GM19468 (cell line): ENCODE data around the gene RTRAF.

Experiments
- ATAC-seq: cut with Tn5 transposase; IDR thresholded peaks from one replicate; pipeline ENCODE4 v1.9.1; 2021; ENCODE audit warnings: mild to moderate bottlenecking, moderate library complexity, moderate number of reproducible peaks; ENCODE audit not compliant: unreplicated experiment; ENCODE audit errors: extremely low read depth

RTRAF gene

DNA sequence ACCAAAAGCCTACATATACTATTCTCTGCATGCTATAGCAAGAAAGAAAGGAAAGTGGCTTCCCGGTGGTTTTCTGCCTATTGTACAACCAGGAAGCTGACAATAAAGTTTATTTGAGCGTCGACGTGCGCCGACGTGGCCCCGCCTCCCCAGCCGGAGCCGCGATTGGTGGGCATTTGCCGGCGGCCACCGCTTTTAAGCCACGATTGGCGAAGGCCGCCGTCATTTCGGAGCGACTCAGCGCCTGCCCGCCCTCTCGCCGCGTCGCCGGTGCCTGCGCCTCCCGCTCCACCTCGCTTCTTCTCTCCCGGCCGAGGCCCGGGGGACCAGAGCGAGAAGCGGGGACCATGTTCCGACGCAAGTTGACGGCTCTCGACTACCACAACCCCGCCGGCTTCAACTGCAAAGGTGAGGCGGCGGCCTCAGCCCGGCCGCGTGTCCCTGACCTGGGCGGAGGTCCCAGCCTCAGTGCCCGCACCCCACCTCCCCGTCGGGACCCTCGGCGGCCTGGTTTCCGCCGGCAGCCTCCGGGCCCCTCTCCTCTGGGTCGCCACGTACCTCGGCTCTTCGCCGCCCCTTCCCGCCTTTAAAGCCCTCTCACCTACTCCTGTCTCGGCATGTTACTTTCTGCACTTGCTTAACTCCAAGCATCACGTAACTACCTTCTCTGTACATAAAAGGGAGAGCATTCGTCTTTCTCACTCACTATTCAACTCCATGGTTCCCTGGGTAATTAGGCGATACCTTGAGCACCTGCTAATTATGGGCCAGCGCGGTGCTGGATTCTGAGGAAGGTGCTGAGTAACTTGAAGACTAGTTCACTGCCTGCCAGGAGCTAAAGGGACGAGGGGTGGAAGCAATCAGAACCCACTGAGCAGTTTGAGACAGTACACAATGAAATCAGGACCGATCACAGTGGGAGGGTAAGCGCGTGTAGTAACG lies at the start of gene RTRAF:
TSS of gene RTRAF (plus strand) at position 254 of the 942 bp plus-strand sequence. CDS start at position 348, 94 bp downstream.
- ATAC-seq, result peak; percentile 87

DNA sequence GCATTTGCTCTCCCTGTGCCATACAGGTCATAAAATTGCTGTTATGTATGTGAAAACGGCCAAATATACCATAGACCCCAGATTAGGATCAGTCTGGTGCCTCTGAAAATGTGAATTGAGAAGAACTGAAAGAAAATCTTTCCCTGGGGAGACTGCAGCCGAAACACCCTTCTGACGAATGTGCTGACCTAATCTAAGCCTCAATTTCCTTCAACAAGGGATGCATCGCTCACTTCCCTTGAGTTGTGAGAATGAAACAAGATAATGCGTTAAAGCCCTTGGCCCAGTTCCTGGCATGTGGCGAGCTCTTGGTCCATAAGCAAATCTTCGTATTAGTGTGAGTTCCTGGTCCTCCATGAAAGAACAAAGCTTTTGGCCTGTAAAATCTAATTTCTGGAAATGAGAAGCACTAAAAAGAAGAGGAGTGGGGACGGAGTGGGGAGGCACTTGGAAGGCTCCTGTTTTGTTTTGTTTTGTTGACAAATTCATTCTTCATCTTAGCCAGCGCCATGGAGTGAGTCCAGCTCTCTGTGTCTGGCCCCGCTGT lies 49.5 kb upstream of the RTRAF start:
- no peak for ATAC-seq

DNA sequence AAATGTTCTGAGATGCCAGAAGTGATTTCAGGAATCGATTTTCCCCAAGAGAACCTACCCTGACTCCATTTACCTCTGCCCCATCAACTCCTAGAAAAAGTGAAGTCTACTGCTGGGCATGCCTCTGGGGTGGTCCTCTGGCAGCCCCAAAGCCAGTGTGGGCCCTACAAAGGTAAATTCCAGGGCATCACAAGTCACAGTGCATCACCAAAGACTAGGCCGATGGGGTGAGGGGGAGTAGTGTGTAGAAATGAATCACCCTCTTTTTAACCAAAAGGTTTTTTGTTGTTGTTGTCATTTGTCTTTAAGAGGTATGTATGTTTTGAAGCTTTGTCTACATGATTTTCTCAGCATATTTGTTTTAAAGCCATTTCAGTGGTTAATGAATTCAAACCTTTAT lies 46.4 kb upstream of the RTRAF start:
- ATAC-seq, result no peak

DNA sequence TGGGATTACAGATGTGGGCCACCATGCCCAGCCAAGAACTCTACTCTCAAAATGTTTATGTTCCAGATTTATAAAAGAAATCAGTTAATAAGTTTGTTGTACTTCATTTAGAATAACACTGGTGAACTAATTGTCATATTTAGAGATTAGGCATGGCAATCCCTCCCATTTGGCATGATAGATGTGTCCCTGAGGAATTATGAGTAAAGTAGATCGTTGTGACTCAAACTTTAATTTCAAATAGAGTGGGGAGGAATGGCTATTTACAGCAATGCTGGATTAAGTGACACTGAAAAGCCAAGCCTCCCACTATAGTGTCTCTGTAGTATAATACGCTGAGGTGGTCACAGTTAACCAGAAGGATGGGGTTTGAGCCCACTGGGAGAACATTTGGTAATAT lies 39.3 kb upstream of the RTRAF start:
- no peak for ATAC-seq

DNA sequence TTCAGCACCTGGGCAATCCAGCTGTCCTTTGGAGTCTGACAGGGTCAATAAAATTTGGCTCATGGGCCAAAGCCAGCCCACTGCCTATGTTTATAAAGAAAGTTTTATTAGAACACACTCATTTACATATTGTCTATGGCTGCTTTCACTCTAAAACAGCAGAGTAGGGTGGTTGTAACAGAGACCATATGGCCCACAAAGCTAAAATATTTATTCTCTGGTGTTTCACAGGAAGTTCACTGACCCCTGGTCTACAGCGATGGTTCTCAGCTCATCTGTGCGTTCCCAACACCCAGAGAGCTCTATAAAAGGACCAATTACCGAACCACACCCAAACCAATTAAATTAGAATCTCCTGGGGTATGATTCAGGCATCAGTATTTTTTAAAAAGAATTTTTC lies 37.7 kb upstream of the RTRAF start:
- ATAC-seq, result no peak

DNA sequence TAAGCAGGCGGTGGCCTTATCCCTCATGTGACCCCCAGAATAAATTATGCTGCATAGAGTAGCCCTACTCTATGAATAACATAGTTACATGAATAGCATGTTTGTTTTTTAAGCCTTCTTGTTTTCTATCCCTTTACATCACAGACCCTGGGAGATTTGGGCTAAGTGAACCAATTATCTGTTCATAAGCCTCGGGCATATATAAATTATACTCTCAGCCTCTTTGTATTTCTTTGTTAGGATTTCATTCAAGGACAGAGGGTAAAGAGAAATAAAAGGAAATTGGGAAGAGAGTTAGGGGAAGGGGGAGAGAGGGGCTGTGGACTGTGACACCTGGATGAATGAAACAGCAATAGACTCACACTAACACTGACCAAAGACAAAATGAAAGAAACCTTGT lies 35.3 kb upstream of the RTRAF start:
- ATAC-seq, result no peak

DNA sequence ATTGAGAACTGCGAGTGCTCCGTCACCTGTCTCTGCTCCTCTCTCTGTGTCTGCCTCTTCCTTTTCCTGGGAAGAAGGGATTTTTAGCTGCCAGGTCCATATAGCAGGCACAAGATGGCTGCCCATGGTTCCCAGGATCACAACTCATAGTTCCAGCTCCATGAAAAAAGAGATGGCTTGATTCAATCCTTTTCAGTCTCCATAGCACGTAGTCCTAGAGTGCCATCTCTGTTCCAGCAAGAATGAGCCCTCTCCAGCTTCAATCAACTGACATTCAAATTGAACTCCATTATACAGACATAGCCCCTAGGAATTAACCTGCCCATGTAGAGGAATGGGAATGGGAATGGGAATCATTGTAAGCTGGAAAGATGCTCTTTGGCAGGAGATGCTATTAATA lies 34.7 kb upstream of the RTRAF start:
- no peak for ATAC-seq

DNA sequence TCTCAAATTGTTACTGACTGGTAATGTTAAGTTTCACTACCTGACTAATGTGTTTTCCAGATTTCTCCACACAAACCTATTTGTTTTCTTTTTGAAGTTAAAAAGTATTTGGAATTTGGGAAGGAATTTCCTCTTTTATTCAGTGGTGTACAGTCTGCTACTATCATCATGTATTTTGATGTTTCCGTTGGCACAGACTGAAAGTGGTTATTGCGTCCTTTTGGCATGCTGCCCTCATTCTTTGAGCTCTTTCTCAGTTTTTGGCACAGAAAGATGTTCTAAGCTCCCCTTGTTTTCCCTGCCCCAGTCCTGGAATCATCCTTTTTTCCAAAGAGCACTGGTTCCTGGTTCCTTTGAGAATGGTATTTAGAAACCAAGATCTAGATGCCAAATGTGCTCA lies 31.4 kb upstream of the RTRAF start:
- ATAC-seq, result no peak

DNA sequence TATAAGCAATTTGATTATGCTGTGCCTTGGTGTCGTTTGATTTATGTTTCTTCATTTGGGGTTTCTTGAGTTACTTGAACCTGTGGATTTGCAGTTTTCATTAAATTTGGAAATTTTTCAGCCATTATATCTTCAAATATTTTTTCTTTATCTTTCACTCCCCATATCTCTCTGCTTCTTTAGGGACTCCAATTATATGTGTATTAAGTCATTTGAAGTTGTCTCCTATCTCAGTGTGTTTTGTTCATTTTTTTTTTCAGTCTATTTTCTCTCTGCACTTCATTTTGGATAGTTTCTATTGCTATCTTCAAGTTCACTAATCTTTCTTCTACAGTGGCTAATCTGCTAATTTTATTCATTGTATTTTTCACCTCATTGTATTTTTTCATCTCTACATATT lies 29.4 kb upstream of the RTRAF start:
- ATAC-seq, result no peak

DNA sequence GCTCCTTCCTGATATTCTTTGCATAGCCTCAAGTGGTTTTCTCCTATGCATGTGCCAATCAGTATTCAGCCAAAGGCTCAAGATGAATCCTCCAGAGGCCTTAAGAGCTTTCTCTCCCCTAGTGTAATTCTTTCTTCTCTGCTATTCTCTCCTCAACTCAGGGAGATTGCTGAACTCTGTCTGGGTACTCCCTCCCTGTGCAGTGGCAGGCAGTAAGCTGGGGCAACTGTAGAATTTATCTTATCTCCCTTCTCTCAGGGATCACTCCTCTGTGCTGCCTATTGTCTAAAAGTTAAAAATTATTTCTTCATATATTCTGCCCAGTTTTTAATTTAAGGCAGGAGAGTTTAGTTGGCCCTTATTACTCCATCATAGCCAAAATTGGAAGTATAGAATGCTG lies 28.5 kb upstream of the RTRAF start:
- ATAC-seq, result no peak

DNA sequence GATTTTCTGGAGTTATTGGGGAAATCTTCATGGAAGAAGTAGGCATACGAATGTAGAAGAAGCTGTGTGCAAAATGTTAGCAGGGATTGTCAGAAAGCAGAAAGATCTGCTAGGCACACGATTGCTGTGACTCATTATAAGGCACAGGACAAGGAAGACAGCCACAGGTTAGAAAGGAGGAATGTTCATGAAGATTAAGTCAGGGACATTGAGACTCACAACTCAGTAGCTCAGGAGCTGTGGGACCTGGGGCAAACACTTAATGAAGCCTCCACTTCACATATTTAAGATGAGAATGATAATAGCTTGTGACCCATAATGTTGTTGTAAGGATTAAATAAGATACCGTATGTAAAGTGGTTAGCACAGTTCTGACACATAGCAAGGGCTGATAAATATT lies 26.6 kb upstream of the RTRAF start:
- ATAC-seq, result no peak

DNA sequence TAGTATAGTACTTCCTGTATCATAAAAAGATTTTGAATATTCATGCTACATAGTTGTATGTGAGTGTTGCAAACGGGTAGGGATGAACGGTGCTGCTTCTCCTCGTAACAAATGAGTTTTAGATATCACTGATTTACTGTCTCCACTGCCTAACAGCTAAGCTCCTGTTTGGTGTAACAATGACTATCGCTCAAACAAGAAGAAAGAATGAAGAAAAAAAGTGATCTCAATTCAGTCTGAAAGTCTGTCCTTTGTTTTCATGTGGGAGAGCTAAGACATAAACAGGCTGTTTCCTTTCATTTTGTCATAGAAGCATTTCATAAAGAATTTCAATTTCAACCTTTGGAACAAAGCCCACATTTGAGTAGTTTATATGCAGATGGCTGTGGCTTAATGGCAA lies 26.1 kb upstream of the RTRAF start:
- no peak for ATAC-seq

DNA sequence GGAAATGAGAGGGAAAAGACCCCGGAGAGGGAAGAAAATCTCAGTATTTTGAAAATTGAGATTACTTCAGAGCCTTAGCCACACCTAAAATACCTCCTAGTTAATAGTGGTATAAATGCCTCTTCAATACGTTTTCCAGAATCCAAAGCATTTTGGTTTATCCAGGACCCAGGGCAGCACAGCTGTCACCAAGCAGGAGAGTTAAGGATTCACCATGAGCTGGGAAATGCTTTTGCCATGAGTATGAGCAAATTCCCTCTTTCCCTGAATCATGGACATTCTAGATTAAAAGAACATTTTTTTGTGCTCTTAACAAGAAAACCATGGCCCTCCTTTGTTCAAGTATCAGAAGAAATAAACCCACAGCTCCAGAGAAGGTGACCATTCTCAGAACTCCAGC lies 21.8 kb upstream of the RTRAF start:
- no peak for ATAC-seq

DNA sequence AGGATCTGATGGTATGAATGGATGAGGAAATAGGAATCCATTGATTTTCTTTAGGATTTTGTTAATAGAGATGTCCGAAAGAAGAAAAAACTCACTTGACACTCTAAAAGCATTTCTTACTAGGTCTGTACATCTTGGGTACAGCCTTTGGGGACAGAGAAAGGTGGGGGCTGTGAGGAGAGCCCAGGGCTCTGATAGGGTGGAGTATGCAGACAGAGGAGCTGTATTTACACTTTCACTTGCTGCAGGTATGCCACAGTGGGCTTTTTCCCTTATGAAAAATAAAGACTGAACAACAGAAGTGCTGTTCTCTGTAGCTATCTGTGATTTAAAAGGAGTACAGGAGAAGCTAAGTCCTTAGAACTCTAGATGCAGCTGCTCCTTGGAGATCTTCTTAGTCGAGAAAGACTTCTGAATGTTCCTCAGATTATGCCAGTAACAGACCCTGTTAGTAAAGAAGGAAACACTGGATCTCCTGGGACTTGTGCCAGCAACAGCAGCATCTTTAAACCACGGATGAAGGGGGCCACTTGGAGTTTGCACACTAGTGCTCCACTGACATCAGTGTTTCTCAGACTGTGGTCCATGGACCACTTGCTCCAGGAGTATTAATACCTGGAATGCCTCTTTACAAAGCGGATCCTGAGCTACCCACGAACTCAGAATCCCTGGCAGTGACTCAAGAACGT lies 19.4 kb upstream of the RTRAF start:
- no peak for ATAC-seq

DNA sequence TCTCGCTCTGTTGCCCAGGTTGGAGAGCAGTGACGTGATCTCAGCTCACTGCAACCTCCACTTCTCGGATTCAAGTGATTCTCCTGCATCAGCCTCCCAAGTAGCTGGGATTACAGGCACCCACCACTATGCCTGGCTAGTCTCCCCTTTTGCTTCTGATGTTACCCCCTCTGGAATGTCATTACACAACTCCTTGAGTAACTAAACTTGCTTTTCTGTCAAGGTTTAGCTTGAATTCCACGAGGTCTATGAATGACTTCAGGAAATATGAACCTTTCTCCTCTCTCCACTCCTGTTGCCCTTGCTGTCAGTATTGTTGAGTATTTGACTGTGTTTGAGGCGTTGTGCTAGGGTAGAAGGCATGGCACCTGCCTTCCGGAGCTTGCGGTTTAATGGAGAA lies 16.8 kb upstream of the RTRAF start:
- ATAC-seq, result no peak

DNA sequence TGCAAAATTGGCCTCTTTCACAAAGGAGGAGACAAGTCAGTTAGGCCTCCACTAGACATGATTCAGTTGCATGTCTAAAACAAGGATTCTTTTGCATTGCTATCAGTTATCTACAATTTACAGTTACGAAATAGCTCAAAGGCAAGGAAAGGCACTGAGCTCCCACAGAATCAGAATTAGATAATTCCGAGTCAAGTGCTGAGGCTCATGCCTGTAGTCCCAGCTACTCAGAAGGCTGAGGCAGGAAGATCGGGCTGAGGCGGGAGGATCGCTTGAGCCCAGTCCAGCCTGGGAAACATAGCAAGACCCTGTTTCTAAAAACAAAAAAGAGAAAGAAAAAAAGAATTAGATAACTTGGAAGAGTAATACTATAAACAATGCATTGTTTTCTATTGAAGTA lies 12.3 kb upstream of the RTRAF start:
- no peak for ATAC-seq

DNA sequence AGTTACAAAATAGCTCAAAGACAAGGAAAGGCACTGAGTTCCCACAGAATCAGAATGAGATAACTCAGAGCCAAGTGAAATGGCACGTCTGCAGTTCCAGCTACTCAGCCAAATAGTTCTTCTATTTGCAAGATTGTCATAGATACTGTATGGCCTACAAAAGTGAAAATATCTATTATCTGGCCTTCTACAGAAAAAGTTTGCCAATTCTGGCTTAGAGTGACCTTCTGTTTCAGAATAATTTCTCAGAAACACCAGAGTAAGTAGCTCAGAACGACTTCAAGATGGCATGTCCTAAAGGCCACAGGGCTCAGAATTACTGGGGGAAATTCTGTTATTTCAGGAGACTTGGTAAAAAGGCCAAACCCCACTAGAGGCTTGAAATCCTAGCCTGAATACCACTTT lies 10.7 kb upstream of the RTRAF start:
- no peak for ATAC-seq

DNA sequence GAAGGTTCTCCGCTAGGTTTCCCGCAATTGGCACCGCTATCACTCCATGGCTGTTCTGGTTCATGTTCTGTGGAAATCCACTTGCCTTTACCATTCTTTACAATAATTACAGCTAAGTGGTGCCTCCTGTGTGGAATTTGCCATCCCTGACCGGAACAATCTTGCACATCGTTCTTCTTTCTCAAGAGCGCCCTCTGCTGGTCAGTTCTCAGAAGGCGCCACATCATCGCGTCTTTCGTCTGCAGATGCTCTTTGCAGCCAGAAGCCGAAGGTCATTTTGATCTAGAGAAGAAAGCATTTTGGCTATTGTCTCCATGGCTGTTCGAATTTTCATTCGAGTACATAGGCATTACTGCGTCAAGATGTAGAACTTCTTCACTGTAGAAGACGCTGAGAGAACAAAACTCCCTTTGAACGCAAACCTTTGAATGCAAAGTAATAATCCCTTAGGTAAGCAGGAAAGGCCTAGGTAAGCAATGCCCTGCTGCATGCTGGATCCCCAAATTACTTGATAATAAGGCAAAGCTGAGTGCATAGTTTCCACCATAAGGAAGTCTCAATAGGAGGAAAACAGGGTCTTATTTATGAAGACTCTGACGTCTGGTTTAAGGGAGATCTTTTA lies 10.1 kb upstream of the RTRAF start:
- no peak for ATAC-seq

DNA sequence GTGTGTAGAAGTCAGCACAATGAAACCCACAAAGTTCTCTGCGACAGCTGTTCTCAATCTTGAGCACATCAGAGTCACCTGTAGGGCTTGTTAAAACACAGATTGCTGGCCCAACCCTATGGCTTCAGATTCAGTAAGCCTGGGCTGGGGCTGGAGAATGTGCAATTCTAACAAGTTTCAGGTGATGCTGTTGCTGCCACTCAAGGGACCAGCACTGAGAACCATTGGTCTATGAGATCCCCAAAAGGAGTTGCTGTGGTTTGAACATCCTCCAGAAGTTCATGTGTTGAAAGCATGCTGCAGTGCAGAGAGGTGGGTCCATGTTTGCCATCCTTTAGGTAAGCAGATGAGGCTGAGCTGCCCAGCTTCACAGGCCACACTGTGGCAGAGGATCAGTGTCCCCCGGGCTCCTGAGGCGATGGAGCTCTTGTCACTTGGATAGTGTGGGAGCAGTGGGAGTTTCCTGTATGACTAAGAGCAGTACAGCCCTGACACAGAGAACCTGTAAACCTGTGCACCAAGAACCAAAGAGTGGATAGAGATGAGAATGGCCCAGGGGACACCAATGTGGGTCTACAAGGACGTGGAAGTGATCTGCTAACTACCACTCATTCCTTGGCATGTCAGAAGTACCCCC lies 8.0 kb upstream of the RTRAF start:
- ATAC-seq, result no peak

DNA sequence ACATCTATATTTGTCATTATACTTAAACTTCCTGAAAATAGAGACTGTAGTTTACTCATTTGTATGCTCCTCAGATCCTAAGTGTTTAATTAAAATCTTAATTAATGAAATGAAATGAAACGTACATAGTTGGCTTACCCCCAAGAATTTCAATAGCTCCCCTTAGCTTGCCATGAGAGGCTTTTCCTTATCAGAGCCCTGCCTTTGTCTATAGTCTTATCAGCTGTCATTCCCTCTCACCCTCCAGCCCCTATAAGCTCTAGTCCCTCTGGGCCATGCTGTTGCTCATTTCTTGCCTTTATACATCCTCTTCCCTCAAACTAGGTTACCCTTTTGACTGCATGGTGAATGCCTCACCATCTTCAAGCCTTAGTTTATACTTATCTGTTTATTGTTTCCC lies 1.1 kb upstream of the RTRAF start:
- ATAC-seq, result no peak
